H1 (cell line): ENCODE measurements around the gene ITGA6. TPM values are rescaled to one million over a fixed set of nuclear protein-coding genes. Genes with fewer than 3 reads are reported as not detected.

Source experiments
- POU5F1 ChIP-seq: IDR thresholded peaks from 2 replicates; pipeline ENCODE4 v1.6.1; 2011; ENCODE audit warnings: low read depth, mild to moderate bottlenecking, low read length, moderate library complexity
- polyA plus RNA-seq, 7 experiments: library from polyadenylated mRNA; depleted of rRNA in 3 of 7; stranded (reverse) in 5 of 7; unstranded in 2 of 7; fragments of >200 nt in 5 of 7; fragments of 200-250 nt in 2 of 7; gene quantifications; 1 replicate in 5 of 7; 2 replicates in 1 of 7; 4 replicates in 1 of 7; pipeline versions ENCODE4 v1.2.1 to v1.2.3, GENCODE V29; 2011 to 2013; ENCODE audit warnings: missing spikeins in 2 of 7, mixed read lengths in 2 of 7
- total RNA-seq: library from RNA; stranded (reverse); fragmentation: NEBNext Ultra II Directional; extraction: Animal tissue kit (Norgen Biotek cat#: 25700); gene quantifications from 2 replicates; pipeline ENCODE4 v1.2.1, GENCODE V29; 2021

Gene ITGA6
- total and polyA plus RNA-seq, 2 of the 8 experiments (the other 6 are each of a cell fraction or from before 2014, with no cell fraction given) = 26.9 to 118 TPM

GRCh38 chr2:172423160-172423559, 4.2 kb upstream of the ITGA6 start (continued):
- no peak for TF ChIP-seq POU5F1
